HG03139 (cell line): ENCODE data around the gene TMEM270.
"Not testable (repeated sequence)": the region's sequence is repeated elsewhere in the genome, so short reads cannot be mapped to it uniquely, and the experiment has no call there.

Source experiments
- ATAC-seq: cut with Tn5 transposase; IDR thresholded peaks from one replicate; pipeline ENCODE4 v1.9.1; 2021; ENCODE audit not compliant: unreplicated experiment

The TMEM270 gene, protein sequence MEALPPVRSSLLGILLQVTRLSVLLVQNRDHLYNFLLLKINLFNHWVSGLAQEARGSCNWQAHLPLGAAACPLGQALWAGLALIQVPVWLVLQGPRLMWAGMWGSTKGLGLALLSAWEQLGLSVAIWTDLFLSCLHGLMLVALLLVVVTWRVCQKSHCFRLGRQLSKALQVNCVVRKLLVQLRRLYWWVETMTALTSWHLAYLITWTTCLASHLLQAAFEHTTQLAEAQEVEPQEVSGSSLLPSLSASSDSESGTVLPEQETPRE

DNA sequence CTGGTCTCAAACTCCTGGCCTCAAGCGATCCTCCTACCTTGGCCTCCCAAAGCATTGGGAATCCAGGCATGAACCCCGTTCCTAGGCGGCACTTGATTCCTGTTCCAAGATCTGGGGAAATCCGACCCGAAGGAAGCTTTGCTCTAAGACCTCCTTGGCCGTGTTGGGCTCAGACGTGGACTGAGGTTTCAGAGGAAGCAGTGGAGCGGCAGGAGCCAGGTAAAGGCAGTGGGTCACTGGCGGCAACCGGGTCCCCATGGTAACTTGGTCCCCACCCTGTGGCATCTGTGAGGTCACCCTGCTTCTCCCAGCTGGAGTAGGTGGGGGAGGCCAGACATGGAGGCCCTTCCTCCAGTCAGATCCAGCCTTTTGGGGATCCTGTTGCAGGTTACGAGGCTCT, at the start of gene TMEM270:
Gene TMEM270, plus strand, starts transcription at position 301 of the 400 bp plus-strand sequence. Its CDS starts 36 bp downstream, at position 337.
- no peak for ATAC-seq

DNA sequence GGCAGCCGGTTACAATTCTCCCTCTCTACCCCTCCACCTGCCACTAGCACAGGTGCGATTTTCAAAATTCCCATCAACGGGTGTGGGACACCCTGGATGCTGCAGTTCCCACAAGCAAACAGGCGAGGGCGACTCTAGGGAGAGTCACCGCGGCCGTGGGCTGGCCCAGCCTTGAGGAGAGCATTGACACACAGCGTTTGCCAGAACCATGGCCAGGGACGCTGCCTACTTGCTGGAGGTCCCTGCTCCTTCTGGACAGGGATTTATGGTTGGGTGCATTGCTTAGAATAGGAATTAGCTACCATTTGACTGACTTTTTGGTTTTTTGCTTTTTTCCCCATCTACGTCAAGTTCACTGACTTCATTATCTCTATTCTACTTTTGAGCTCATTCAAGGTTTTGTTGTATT, 49.2 kb upstream of the TMEM270 start:
- ATAC-seq = no peak

DNA sequence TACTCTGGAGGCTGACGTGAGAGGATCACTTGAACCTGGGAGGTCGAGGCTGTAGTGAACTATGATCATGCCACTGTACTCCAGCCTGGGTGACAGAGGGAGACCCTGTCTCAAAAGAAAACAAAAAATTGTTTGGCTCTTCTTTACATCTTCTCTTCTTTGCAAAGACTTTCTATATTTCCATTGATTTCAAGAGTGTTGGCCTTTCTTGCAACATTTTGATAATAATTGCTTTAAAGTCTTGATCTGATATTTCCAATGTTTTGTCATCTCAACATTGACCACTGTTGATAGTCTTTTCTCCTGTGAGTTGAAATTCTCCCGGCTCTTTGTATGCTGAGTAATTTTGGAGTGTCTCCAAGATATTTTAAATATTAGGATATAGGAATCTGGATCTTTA, 48.0 kb upstream of the TMEM270 start:
- no peak for ATAC-seq

DNA sequence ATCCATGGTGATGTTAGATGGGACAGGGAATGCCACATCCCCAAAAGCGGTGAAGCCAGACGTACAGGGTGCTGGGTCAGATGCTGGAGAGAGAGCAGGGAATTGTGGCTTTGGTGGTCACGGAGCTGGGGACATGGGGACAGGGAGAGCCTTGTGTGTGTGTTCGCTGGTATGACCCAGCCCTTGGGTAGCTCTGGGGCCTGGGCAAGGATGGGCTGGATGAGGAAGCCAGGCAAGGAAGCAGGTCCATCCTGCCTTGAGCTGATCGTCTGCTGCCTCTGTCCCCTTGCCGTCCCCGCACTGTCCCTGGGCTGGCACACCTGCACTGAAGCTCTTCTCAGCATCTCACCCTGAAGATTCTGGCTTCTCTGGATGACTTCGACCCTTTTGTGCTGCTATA, 45.5 kb upstream of the TMEM270 start:
- ATAC-seq = no peak

DNA sequence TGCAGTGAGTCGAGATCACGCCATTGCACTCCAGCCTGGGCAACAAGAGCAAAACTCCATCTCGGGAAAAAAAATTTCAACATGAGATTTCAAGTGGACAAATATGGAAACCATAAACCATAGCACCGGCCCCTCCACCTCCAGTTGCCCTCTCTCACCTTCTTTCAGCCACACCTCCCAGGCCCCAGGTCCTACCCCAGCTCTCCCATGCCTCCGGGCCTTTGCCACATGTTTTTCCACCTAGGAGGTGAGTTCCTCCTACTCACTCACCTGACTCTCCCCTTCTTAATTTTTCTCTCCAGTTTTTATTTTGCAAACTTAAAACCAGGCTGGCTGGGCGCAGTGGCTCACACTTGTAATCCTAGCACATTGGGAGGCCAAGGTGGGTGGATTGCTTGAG, 43.8 kb upstream of the TMEM270 start:
- ATAC-seq = no peak

DNA sequence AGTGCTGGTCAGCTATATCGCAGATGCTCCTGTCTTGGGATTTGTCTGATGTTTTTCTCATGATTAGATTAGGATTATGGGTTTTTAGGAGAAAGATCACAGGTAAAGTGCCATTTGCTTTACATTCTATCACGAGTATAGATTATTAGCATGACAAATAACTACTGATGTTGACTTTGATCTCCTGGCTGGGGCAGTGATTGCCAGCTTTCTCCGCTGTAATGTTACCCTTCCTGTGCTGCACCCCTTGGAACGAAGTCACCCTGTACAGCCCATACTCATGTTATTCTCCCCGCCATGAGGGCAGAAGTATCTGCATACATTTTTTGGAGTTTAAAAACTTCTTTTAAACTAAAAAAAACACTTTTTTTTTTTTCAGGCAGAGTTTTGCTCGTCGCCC, 40.9 kb upstream of the TMEM270 start:
- ATAC-seq = no peak

DNA sequence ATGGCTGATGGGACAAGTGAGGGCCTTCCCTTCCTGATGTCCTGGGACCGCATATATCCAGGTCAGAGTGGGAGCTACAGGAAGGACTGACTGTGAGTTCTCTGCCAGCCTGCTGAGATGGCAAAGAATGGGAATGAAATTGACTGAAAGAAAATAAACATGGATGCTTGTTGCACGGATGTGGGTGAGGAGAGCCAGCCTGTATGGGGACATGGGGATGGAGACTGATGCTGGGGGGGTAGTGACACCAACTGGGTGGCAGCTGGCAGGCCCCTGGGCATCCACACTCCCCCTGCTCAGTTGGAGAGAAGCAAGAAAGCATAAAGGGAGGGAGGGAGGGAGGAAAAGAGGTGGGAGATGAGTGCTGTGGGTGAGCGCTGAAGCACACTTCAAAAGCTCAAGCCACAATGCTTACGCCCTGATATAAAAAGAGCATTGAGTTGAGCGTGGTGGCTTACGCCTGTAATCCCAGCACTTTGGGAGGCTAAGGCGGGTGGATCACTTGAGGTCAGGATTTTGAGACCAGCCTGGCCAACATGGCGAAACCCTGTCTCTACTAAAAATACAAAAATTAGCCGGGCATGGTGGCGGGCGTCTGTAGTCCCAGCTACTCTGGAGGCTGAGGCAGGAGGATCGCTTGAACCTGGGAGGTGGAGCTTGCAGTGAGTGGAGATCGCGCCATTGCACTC, 39.2 kb upstream of the TMEM270 start:
- ATAC-seq = not testable (repeated sequence)

DNA sequence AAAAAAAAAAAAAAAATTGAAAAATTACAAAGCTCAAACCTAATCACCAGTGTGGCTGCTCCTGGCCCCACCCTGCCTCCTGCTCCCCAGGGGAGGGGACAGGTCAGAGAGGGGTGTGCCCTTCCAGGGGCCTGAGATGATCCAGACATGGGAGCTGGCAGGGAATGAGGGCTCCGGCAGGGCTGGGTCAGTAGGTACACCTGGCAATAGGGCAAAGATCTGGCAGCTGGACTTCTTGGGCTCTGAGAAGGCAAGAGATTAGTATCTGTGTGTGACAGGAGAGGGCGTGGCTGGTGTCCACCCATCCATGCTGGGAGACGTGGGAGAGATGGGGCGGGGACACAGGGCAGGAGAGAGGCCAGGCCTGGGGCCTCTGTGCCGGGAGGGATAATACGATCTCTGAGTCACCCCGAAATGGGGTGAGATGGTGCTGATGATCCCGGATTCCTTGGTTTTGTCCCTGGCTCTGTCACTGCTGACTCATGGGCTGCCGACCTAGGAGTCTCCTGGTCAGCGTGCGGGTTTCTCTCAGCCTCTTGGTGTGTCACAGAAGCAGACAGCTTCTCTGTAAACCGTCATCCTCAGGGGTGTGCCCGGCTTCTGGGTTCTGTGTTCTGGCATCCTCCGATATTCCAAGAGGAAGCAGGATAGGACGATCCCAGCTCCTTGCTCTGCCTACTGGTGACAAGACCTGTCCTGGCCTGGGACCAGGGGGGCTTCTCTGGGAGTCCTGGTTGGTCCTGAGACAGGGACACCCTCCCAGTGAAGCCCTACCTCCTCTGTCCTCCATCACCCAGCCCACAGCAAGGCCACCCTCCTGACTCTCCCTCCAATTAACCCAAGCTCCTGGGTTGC, 38.4 kb upstream of the TMEM270 start:
- ATAC-seq = no peak

DNA sequence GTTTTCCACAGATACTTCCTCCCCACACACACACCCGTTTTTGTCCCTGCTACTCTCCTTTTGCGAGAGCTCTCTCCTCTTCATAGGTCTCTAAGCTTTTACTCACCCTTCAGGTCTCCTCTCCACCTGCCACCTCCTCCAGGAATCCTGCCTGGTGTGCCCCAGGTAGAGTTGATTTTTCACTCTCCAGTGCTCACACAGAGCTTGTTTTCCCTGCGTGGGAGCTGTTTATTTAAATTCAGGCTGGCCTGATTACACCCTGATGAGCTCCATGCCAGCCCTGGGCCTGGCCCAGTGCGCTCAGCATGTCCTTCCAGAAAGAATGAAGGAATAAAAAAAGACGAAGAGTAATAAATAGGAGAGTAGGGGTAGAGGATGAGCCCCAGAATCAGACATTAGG, 37.7 kb upstream of the TMEM270 start:
- ATAC-seq = no peak

DNA sequence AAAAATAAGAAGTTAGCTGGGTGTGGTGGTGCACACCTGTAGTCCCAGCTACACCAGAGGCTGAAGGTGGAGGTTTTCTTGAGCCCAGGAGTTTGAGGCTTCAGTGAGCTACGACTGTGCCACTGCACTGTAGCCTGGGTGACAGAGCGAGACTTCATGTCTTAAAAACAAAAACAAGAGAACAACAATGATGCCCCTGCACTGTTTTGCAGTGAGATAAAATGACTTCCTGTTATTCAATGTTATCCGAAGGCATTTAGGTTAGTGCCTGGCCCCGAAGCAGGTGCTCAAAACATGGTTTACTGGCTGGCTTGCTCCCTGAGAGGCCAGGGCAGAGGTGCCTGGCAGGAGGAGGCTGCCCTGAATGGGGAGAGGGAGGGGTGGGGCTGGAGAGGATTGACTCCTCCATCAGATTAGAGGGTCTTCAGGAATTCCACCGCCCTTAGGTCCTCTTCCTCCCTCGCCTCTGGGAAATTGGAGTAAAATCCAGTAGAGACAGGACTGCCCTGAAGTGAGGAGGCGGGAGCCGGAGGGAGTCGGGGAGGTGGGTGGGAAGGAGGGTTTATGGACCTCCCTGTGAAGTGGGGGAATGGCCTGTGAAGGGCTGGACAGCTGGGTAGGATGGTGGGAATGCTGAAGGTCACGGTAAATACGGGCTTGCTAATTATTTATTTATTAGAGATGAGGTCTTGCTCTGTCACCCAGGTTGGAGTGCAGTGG, 36.9 kb upstream of the TMEM270 start:
- ATAC-seq = no peak

DNA sequence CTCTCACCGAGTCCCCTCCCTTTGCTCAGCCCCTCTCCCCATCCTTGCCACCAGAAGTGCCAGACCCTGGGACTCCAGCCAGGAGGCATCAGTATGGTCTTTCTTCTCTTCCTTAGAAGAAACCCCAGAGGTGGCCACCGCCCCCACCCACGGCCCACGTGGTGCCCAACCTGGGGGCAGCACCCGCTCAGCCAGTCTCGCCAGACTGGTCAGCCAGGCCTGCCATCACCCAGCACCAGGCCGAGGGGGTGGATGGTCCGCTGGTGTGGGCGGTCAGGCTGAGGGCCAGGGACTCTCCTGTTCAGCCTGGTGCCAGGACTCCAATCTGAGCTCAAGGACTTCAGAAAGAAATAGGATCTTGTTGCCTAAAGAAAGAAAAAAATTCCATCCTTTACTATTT, 36.0 kb upstream of the TMEM270 start:
- no peak for ATAC-seq

DNA sequence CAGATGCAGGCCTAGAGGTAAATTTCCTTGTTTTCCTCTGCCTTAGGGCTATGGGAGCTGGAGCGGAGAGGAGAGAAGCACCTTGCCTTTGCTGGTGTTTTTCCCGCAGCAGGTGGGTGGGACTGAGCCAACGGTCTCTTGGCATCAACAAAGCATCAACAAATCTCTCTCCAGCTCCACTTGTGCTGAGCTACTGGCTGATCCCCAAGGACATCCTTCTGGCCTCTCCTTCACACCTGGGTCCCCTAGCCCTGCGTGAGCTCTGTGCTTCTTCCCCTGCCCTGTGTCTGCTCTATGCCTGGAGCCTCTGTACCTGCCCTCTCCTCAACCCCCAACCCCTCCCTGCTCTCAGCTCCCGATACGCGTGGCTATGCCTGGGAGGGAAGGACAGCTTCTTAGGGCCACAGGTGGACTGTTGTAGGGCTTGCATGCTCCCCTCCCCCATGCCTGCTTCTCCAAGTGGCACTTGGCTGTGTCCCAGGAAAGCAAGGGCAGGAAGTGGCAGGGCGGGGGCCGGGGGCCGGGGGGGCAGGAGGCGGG, 33.3 kb upstream of the TMEM270 start:
- ATAC-seq = no peak

DNA sequence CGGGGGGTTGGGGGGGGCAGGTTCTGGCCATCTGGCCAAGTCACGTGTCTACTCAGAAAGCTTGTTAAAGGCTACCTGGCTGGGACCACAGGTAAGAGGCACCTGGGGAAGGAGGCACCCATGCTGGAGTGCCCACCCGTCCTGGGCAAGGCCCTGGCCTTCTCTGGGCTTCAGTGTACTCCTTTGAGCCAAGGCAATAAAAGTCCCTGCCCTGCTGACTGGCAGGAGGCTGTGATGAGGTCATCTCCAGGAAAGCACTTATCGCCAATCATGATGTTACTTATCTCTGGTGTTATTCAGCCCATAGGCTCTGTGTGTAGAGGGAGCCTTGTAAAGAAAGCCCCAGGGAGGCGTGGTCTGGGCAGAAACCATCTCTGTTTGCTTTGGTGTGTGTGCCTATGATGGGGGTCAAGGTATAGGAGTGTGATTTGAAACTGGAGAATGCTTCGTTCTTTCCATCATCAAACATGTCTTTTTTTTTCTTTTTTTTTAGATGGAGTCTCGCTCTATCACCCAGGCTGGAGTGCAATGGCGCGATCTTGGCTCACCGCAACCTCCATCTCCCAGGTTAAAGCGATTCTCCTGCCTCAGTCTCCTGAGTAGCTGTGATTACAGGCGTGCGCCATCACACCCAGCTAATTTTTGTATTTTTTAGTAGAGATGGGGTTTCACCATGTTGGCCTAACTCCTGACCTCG, 32.7 kb upstream of the TMEM270 start:
- ATAC-seq = no peak

DNA sequence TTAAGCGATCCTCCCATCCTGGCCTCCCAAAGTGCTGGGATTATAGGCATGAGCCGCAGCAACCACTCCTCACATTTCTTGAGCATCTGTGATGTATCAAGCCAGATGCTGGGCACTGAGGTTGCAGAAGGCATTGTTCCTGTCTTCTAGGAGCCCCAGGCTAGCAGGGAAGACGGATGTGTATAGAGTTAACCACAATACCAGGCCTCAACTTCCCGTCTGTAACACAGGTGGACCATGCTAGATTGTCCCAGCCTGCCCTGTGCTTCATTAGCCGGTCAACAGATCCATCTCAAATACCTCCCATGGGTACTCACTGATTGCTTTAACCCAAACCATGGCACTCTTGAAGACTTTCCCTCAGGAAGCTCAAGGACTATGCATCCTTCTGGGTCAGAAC, 32.0 kb upstream of the TMEM270 start:
- no peak for ATAC-seq

DNA sequence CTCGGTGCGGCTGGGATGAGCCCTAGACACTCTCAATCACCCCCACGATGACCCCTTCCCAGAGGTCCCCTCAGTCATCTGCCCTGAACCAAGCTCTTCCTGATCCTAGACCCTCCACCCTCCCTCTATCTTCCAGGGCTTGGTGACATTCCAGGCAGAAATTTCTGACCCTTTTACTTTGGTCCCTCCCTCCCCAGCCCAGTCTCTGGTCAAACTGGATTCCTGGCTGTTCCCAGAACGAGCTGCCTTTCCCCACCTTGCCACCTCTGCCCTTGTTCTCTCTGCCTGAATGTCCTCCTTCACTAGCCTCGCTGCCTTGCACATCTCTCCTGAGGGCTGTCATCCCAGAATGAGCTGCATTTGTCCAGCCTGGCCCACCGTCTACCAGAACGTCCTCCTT, 31.5 kb upstream of the TMEM270 start:
- ATAC-seq = no peak

DNA sequence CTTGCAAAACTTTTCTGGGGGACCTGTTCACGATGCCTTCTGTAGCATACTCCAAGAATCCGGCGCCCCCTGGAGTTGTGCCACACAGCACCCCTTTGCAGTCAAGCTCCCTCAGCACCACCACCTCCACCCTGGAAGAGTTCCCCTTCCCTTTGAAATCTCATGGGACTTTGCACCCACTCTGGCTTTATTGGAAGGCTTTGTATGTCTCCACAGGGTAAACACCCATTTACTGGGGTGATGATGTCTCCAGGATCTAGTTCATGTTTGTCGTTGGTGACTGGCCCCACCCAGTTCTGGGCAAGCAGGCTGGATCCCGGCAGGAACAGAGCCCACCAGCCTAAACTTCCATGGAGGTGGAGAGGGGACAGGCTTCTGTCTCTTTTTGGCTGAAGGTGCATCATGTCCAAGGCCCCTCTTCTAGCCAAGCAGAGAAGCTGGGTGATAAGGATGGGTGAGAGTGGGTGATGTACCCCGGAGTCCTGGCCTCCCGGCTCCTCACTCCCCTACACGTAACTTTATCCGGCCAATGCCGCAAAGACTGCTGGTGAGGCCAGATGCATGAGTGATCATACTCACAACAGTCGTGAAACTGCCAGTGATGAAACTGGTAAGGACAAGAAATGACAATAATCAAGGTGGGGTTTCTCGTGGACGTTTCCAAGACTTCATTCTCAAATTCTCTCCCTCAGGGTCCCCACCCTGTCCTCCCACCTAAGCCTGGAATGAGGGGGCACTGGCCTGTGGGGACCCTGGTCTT, 30.9 kb upstream of the TMEM270 start:
- ATAC-seq = no peak

DNA sequence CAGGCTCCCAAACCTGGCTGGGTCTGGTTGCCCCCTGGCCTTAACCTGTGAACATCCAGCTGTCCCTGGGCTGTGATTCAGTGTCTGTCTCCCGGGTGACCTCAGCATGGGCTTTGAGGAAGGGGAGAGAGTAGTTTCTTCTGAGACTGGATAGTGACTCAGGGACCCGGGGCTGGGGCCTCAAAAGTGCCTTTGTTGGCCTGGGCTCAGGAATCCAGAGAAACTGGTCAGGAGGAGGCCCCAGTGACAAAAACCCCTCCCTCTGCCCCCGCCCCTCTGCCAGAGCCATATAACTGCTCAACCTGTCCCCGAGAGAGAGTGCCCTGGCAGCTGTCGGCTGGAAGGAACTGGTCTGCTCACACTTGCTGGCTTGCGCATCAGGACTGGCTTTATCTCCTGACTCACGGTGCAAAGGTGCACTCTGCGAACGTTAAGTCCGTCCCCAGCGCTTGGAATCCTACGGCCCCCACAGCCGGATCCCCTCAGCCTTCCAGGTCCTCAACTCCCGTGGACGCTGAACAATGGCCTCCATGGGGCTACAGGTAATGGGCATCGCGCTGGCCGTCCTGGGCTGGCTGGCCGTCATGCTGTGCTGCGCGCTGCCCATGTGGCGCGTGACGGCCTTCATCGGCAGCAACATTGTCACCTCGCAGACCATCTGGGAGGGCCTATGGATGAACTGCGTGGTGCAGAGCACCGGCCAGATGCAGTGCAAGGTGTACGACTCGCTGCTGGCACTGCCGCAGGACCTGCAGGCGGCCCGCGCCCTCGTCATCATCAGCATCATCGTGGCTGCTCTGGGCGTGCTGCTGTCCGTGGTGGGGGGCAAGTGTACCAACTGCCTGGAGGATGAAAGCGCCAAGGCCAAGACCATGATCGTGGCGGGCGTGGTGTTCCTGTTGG, 30.0 kb upstream of the TMEM270 start, which contains the start of gene CLDN4:
Gene CLDN4, plus strand, starts transcription at position 316 of the 903 bp plus-strand sequence. Its CDS starts 206 bp downstream, at position 522.
- ATAC-seq = no peak

DNA sequence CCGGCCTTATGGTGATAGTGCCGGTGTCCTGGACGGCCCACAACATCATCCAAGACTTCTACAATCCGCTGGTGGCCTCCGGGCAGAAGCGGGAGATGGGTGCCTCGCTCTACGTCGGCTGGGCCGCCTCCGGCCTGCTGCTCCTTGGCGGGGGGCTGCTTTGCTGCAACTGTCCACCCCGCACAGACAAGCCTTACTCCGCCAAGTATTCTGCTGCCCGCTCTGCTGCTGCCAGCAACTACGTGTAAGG, 29.4 kb upstream of the TMEM270 start:
- ATAC-seq = no peak
